GM21576 (cell line): ENCODE results near the gene BRCA2.

Experiments
- ATAC-seq: cut with Tn5 transposase; IDR thresholded peaks from one replicate; pipeline ENCODE4 v1.9.1; 2021; ENCODE audit warnings: mild to moderate bottlenecking, moderate library complexity; ENCODE audit not compliant: unreplicated experiment

Gene BRCA2

DNA sequence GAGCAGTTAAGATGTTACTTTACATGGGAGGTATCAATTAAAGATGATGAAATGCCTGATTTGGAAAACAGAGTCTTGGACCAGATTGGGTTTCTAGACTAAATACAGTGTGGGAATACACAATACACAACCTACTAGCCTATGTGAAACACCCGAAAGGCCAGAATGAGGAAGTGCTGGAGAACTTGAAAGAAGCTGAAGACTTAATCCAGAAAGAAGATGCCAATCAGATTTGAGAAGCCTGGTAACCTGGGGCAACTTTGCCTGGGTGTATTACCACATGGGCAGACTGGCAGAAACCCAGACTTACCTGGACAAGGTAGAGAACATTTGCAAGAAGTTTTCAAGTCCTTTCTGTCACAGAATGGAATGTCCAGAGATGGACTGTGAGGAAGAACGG is 69.4 kb downstream of the BRCA2 start:
- no peak for ATAC-seq

DNA sequence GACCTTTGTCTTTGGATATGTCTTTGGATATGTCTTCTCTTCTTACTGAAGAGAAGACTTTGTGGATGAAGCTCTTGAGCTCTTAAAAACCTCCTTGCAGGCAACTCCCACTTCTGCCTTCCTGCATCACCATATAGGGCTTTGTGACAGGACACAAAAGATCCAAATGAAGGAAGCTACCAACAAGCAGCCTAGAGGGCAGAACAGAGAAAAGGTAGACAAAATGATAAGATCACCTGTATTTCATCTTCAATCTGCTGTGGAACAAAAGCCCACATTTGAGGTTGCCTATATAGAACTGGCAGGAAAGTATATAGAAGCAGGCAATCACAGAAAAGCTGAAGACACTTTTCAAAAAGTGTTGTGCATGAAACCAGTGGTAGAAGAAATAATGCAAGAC is 70.1 kb downstream of the BRCA2 start:
- no peak for ATAC-seq

DNA sequence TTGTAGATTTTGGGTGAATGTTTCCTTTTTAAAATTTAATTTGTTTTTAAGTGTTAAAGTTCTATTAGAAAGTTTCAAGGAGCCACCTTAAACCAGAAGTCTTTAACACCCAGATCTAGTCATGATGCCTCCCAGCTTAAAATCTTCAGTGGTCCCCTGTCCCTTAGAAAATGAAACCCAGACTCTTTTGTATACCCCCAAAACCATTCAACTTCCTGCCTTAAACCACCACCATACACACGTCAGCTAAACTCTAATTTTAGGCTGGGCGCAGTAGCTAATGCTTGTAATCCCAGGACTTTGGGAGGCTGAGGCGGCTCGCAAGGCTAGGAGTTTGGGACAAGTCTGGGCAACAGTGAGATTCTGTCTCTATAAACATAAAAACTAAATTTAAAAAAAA is 74.7 kb downstream of the BRCA2 start:
- peak; percentile 55 for ATAC-seq

DNA sequence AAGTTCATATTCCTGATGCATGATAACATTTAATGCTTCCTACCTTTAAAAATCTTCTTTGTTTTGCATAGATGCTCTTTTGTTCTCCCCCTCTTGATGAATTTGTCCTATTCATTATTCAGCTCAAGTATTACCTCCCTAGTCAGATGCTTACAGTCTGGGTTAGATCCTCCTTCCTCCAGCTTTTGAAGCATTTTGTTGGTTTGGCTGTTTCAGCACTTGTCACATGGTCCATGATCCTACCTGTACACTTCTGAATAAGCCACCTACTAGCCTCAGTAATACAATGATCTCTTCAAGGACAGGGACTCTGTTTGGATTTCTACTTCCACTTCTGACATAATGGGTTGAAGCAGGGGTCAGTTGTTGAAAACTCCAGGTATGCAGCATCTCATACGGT is 75.2 kb downstream of the BRCA2 start:
- no peak for ATAC-seq

DNA sequence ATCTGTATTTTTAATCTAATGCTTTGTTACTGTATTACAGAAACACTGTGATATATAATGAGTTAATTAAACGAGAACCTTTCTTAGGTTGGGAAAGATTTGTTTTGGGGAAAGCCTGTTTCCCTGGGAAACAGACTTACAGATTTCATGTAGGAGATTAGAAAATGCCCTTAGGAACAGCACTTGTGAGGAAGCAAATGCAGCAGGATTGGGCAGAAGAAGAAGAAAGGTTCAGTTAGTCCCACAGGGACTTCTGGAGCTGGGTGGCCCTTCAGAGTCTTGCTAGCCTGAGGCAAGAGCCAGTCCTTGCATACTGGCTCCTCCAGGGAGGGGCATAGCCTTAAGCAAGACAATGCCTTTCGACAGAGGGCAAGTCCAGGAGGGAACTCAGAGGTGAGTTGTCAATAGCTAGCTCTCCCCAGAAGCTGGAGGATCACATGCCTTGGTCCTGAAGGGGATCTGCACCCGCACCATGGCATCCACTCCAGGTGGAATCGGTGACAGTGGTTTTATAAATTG is 75.9 kb downstream of the BRCA2 start:
- no peak for ATAC-seq

DNA sequence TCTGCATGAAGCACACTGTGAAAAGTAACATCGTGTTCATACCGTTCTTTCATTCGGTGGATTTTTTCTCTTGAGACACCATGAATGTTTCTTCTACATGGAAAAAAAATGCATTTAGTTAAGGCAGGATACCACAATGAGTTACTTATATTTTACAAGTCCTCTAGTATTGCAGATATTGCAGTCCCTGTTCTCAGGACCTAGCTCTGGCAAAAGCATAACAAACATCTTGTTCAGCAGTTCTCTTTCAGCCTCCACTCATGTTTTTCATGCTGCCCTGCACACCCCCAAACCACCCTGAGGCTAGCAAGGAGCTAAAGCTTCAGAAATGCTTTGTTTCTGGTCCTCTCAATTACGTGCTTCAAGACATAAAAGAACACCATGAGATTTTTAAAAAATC is 87.8 kb downstream of the BRCA2 start:
- no peak for ATAC-seq

DNA sequence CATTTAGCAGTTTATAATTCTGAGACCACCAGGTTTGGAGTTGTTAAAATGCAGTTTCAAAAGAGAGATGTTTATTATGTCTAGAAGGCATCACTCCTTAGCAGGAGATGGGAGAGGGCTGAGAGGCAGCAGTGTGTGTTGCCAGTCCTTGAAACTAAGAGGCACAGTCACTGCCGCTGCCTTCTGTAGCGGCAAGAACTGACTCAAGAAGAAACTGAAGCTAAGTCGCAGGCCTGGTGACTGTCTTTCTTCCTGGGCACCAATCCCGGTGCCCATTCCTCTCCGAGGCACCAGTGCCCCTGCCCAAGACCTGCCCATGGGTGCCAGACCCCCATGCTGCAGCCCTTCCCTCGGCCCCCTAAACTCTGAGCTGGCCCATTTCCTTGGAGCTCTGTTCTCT is 92.5 kb downstream of the BRCA2 start:
- ATAC-seq, result no peak

DNA sequence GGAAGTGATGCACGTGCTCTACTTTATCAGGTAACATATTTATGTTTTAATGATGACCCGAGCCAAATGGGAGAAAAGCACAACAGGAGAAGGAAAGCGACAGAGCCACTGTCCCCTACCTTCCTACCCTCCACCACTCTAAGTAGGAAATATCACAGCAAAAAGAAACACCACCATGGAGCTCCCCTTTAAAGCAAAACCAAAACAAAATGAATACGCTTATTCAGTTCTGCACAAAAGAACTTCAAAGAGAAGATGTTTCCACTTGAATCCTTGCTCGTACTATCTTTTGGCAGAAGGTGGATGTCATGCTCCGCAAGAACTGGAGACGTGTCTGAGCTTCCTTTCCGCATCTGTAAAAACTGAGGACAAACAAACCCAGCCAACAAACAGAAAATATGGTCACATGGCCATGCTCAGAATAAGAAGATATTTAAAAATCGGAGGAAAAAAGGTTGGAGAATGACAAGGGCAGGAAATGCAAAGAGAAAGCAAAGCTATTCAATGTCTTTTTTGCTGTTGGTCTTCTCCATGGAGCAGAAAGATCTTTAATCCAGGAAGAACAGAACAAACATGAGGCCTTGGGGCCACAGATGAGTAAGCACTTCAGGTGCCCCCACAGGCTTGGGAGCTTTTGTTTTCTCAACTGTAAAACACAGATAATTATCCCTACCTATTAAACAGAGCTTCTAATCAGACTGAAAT is 93.1 kb downstream of the BRCA2 start:
- ATAC-seq, result no peak

DNA sequence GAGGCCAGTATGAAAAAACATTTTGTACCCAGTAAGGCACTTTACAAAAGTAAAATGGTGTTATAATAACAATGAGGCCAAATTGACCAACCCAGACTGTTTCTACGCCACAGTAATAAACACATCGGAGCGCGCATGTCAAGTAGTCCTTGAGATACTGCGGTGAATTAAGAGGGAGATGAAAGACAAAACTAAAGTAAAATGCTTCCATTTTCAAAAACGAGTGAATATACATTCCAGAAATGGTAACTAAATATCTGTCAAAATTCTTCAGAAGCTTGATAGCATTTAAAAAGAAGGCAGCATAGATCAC is 93.6 kb downstream of the BRCA2 start:
- no peak for ATAC-seq

DNA sequence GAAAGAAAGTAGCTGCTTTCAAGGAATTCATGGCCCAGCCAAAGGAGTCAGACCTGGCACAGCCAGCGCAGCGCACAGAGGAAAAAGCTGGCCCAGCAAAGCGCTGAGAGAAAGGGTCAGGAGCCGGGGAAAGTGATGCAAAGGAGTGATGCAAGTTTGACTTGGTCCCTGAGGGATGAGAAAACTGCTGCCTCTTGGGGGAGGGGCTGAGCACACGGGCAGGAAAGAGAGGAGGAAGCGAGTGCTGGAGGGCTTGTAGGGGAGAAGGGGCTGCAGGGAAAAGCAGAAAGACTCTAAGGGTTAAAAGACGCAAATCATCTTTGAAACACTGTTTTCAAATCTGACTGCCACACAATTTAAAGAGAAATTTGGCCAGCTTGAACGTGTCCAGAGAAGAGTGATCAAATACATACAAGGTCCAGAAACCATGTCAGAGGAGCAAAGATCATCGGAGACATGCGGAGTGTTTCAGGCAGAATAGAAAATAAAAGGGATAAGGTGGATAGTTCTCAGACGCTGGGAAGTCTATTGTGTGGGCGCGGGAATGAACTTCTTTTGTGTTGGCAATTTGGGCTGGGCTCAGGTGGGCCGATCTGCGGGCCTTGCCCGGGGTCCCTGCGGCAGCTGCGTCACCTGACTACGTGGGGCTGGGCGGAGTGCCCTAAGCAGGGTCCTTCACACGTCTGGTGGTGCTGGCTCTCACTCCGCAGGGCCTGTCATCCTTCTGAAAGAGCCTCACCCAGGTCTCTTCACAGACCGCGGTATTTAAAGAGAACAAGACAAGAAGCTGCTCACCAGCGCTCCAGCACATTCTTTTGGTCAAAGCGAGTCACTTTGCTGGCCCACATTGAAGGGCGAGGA is 94.5 kb downstream of the BRCA2 start:
- no peak for ATAC-seq

DNA sequence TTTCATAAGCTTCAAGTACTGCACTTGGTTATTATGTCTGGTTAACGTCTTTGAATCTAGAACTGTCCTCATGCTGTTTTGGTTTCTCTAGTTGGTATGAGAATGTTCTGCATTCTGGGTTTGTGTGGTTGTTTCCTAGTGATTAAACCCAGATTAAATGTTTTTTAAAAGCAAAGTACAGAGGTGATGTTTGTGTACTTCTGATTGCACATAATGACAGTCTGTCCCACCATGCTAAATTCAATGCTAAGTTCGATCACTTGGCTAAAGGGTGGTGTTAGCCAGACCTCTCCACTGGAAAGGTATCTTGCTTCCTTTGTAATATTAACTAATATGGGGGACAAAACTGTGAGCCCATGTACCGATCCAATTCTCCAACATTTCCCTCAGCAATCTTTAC is 98.0 kb downstream of the BRCA2 start:
- ATAC-seq, result no peak

DNA sequence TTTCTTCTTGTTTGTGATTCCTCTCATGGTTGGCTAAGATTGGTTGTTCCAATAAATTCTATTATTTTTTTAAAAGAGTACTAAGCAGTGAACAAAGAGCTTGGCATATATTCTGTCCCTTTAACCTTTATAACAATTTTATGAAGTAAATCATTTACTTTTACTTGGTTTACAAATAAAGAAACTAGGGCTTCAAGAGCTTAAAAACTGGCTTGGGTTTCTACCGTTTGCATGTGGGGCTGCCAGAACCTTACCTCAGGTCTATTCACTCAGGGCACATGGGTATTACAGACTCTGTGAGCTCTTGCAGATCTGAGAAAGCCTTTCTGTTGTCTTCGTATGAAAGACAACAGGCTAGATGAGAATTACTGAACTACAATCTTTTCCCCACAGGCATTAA is 99.3 kb downstream of the BRCA2 start:
- no peak for ATAC-seq

DNA sequence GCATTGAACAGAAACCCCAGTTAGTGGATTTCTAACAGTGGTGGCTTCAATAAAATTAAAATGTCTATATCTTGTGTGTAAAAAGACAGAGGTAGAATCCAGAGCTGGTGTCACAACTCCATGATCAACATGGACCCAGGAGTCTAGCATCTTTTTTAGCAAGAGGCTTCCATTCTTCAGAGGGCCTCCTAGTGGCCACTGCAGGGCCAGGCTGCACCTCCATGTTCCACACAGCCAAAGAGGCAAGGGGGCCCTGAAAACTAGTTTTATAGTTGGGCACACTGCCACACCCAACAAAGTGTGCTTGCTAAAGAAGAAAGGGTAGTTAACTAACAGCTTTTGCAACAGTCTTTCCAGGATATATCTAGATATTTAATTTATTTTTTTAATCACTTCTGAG is 99.7 kb downstream of the BRCA2 start:
- ATAC-seq, result no peak

DNA sequence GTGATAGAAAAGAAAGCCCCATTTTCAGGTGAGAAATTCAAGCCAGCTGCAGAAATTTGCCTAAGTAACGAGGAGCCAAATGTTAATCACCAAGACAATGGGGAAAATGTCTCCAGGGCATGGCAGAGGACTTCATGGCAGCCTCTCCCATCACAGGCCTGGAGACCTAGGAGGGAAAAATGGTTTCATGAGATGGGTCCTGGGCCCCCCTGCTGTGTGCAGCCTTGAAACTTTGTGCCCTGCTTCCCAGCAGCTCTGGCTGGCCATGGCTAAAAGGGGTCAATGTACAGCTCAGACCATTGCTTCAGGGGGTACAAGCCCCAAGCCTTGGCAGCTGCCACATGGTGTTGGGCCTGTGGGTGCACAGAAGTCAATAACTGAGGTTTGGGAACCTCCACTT is 102.7 kb downstream of the BRCA2 start:
- no peak for ATAC-seq

DNA sequence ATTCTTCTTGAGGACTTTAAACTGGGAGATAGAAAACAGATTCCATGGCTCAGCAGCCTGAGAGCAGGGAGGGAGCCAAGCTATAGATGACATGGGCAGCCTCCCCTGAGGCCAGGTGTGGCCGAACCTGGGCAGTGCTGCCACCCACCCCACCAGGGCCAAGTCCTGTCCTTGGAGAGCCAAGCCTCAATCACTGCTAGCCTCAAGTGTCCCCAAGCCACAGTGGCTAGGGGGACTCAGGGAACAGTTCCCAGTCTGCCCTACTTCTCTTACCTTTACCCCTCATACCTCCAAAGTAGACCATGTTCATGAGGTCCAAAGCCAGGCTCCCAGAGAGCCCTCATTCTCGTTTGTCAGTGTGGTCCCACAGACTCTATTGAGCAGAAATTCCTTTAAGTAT is 104.6 kb downstream of the BRCA2 start:
- no peak for ATAC-seq

DNA sequence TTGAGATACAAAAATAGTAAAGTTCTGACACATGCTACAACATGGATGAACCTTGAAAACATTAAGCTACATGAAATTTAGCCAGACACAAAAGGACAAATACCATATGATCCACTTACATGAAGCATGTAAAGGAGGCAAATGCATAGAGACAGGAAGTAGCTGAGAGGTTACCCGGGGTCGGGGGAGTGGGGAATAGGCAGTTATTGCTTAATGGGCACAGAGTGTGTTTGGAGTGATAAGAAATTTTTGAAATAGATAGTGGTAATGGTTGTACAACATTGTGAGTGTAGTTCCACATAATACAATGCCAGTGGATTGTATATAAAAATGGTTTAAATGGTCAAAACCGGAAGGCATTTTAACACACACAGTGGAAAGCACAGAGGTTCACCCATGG is 108.3 kb downstream of the BRCA2 start:
- ATAC-seq, result no peak

DNA sequence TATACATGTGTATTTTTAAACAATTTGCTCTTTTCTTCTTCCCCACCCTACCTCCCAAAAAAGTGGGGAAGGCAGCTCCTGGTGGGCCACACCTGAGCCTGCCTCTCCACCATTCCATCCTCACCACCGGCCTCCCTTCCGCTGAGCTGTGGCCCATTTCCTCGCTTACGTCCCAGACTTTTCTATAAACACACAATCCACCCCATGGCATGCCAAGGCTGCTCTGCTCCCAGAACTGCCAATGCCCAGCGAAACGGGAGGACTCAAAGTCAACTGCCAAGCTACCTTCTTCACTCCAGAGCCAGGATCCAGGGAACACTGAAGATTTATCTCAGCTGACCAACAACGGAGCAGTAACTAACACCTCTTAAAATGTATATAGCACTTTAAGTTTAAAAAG is 109.8 kb downstream of the BRCA2 start:
- ATAC-seq, result no peak

DNA sequence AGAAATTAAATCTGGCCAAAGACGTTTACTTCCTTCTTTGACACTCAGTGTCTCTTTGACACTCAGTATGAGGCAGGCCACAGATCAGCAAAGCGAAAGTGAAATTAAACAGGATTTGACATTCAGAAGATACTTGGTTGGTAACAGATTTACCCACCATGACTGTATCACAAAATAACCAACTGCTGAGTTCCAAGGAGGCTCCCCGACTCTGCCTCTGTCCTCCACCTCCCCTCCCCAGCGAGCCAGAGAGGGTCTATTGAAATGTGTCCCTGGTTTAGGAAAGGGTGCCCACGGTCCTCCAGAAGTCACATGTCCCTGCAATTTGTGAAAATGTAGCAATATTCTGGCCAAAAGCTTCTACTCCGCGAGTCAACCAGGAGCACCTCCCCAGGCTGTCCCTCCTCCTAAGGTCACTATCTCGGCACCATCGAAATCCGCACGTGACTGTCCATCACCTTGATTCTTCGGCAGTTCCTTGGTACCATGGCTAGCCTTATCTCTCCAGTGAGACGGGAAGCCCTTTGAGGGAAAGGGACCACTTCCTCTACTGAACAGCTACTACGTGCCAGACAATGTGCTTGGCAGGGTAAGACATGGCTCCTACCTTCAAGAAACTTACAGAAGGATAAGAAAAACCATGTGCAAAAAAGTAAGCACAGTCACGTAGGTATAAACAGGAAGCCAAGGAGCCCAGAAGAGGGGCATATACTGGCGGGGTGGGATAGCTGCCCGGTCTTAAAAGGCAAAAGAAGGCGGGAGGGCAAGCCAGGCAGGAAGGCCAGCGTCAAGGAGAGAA is 111.1 kb downstream of the BRCA2 start:
- peak; percentile 39 for ATAC-seq

DNA sequence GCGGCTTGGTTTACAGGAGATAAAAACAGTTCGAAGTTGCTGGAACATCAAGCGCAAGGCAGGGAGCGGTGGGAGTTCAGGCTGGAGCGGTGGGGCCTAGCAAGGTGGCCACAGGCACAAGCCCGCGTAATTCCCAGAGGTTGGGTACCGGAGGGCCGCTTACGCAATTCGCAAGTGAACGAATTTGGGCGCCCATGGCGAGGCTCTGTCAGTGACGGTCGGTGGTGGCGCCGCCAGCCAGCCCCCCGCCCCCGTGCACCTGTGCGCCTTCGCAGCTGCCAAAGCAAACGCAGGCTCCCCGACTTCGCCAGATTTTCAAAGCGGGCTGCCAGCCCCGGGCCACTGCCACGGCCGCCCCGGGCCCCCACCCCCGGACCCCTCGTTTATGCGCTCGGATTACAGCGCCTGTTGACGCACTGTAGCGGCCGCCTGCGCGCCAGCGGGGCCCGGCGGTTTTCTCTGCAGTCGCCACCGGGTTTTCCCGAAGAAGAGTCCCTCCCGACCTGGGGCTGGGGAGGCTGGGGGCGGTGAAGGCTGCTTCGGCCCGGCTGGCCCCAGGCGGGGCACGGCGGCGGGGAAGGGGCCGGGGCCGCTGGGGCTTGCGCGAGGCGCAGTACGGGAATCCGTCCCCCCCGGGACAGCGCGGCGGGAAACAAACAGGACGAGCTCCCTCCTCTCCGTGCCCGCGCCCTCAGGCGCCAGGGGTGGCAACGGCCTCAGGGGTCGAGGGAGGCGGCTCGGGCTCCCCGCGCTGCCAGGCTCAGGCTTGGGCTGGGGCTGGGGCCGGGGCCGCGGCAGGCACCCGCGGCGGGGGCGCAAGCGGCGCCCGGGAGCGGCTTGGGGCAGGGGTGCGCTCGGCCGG is 111.9 kb downstream of the BRCA2 start:
- ATAC-seq, result peak; percentile 9

DNA sequence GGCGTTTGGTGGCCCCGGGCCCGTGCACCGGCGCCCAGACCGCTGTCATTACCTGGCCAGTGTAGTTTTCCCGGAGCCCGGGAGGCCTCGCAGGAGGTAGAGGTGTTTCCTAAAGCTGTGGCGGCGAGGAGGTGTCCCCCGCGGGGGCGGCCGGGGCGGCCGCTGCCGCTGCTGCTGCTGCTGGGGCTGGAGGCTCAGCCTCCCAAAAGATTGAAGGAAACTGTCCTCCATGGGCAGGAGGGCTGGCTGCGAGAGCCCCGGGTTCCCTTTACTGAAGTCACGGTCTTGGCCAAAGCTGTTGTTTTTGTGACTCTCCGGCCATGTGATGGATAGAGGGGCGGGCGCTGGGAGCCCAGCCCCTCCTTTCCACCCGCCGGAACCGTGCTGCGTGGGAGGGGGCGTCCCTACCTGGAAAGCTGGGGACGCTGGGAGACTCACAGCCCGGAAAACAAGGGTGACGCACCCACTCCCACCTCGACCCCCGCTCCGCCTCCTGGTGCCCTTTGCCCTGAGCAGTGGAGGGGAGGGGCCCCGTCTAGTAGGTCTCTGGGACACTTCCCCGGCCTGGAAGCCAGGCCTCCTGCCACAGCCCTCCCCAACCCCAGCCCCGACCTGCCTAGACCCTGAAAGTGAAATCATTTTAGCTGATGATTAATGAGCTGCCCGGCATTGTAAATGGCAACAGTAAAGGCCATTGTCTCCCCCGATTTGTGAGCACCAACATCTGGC is 112.7 kb downstream of the BRCA2 start, which contains the start of gene N4BP2L1:
Gene N4BP2L1, minus strand, starts transcription at position 279 of the 729 bp plus-strand sequence. Its CDS starts 48 bp downstream, at position 231.
- ATAC-seq, result peak; percentile 67
